GM19452 (cell line): Measurements from ENCODE around the gene PPM1J.

Source experiments
- ATAC-seq: cut with Tn5 transposase; IDR thresholded peaks from one replicate; pipeline ENCODE4 v1.9.1; 2021; ENCODE audit not compliant: unreplicated experiment

The PPM1J gene

DNA sequence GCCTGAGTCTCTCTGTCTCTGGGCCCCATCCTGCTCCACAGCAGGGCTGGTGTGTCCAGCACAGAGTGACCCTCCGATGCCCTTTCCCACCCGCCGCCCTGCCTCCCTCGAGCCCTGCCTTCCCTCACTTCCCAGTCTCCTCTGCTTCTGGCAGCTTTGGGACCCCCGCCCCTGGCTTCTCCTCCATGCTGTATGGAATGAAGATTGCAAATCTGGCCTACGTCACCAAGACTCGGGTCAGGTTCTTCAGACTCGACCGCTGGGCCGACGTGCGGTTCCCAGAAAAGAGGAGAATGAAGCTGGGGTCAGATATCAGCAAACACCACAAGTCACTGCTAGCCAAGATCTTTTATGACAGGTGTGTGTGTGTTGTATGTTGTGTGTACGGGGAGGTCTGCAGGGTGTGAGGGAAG is 26.3 kb downstream of the PPM1J start:
- no peak for ATAC-seq

DNA sequence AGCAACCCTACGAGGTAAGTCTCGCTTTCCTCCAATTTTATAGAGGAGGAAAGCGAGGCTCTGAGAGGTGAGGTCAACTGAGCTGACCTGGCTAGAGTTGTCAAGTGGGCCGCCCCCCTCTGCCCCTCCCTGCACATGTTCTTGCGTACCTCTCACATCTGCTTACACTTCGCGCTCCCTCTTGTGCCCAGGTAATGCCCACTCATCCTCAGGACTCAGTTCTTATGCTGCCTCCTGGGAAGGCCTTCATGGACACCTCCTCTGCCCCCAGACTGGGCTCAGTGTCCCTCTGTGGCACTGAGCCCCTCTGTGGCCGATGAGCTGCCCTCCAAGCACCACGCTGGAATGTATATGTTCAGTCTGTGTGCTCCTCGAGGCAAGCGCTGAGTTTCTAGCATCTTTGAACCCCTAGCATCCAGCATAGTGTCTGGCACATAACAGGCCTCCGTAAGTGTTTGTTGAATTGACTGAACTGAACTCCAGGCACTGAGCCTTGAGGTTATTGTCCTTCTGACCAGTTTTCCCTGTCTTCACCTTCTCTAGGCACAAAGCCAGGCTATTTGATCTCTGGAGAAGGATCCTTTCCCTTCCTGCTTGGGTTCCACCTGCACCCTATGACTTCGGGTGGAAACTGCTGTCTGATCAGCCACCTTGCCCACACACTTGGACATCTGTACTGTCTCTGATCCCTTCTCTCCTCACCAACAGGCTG is 27.2 kb downstream of the PPM1J start:
- ATAC-seq = no peak

DNA sequence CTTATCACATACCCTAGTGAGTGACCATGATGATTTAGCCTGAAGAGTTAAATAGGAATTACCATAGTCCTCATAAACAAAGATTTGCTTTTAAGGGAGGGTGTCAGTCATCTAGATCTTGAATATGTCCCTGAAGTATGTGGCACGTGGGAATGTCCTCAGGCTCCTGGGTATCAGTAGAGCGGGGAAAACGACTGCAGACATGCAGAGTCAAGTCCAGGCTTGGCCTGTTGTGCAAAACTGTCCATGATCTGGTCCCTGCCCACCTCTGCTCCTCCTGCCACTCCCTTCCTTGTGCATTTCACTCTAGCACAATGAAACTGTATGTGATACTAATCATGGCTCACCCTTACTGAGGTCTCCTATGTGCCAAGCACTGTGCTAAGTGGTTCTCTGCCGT is 27.8 kb downstream of the PPM1J start:
- ATAC-seq = no peak

DNA sequence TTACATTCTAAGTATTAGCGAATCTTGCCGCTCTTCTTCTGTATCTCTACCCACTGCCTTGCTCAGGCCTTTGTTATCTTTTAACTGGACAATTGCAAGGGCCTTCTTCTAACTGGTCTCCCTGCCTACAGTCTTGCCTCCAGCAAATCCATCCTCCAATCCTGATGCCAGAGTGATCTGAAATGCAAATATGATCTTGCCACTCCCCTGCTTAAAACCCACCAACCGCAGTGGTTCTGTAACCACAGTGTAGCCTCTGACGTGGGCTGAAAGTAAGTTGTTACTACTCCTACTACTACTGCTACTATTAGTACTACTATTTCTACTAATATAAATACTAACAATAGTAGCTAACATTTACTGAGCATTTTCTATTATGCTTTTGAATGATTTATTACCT is 28.3 kb downstream of the PPM1J start:
- ATAC-seq = no peak

DNA sequence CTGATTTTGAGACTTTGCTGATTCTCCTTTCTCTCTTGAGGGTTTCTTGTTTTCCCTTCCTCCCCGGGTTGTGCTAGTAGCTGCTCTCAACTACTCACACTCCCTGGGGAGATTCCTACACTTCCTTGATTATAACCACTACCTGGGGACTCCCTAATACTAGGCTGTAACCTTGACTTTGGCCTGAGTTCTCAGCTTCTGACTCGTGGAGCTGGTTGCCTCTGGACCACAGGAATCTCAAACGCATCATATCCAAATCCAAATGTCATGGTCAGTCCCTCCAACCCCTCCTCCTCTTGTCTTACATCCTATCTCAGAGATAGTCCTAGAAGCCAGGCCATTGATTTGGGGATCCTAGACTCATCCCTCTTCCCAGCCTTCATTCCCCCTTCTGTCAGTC is 28.7 kb downstream of the PPM1J start:
- no peak for ATAC-seq

DNA sequence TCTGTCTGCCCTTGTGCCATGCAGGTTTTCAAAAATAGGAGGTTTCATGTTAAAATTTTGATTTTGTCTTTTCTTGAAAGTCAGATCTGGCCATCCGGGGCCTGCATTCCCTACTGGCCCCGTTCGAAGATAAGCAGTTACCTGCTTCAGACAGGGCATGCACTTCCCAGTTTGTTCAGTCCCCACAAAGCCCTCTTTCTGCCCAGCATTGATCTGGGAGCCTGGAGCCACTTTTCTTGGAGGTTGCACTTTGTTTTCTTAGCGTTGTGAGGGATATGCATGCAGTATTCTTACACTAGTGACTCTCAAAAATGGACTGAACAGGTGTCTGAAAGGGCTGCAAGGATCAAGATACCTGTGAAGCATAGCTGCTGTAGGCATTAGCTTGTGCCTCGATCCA is 29.2 kb downstream of the PPM1J start:
- no peak for ATAC-seq

DNA sequence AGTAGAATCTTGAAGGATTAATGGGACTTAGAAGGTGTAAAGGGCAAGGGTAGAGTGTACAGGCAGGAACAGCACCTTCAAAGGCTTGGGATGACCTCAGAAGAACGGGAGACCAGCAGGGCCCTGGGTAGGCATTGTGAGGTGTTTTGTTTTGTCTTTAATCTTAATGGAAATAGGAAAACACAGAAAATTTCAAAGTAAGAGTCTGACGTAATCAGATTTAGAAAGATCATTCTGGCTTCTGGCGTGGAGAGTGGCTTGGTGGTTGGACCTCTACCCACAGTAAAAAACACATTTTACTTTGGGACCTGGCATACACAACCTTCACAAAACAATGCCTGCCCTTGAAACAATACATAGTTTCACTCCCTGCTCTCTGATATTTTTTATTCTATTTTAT is 36.5 kb downstream of the PPM1J start:
- ATAC-seq = no peak

DNA sequence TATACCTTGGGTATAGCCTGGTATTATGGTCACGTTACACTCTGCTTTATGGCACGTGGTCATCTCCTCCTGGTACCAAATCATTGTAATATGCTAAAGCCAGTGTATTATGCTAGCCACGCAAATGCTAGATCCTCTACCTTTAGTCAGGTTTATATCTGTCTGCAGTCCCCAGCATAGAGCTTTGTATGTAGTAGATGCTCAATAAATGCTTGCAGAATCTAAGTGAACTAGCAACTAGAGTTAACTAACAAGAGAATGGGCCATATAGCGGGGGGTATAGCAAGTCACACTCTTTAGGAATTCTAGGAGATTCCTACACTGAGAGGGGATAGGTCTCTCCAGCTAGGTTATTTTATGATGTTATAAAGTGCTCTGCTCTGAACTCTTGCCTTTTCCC is 37.6 kb downstream of the PPM1J start:
- no peak for ATAC-seq

DNA sequence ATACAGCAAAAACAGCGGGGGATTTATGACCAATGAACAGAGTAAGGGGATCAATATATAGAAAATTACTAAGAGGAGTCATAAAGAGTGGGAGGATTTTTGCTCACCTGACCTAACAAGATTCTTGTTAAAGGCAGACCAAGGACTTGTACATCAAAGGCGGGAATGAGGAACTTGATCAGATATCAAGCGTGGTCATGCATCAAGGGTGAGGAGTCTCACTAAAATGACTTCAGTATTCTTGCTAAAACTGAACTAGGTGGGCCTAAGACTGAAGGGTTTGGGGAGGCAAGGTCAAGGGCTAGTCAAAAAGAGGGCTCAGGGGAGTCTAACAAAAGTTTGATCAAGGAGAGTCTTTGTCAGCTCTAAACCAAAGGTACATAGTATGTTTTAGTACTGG is 38.6 kb downstream of the PPM1J start:
- ATAC-seq = no peak

DNA sequence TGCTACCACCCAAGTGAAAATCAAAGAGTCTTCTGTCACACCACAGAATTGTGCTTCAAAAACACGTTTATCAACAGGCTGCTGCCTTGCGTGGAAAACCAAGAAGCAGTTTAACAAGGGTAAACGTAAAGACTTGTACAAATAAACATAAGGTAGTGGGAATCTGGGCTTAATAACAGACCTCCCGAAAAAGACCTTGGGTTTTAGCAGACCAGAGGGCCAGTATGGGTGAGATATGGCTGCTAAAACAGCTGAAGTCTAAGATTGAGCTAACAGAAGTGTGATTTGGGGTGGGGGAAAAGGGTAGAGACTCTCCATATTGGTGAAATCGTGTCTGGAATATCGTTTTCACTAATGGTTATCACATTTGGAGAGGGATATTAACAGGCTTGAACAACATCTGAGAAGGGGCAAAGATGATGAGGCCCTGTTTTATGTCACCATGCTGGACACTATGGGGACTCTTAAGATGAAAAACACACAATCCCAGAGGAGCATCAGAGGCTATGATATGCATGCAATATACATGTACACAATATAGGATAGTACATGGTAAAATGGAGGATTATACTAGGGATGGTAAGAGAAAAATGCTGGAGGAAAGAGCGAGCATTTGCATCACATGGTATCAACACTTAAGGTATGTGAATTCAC is 39.3 kb downstream of the PPM1J start:
- no peak for ATAC-seq

DNA sequence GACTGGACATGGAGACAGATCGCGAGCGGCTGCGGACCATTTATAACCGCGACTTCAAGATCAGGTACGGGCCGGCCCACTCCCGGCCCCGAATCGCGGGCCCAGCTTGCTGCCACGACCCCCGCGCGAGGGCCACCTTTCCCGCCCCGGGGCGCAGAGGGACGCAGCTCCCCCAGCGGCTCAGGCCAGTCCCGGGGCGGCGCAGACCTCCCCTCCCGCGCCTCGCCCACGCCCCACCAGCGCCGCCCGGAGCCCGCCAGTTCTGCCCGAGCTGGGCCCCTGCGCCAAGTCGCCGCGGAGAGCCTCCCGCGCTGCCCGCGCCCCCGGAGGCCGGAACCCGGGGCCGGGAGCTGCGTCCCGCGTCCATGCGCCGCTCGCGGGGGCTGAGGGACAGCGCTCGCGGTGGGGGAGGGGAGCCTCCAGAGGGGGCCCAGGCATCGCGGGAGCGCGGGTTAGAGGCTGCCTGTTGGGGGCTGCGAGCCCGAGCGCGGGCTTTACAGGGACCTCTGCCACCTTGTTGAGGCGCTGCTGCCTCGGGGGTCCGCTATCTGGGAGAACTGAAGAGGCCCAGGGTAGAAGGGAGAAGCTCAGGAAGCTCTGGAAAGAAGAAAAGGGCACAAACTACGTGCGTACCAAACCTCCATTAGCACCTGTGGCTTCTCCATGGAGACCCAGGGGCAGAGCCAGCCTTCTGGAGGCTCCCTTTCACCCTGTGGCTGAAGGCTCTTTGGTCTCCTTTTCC is 40.0 kb downstream of the PPM1J start:
- ATAC-seq = peak; percentile 36

DNA sequence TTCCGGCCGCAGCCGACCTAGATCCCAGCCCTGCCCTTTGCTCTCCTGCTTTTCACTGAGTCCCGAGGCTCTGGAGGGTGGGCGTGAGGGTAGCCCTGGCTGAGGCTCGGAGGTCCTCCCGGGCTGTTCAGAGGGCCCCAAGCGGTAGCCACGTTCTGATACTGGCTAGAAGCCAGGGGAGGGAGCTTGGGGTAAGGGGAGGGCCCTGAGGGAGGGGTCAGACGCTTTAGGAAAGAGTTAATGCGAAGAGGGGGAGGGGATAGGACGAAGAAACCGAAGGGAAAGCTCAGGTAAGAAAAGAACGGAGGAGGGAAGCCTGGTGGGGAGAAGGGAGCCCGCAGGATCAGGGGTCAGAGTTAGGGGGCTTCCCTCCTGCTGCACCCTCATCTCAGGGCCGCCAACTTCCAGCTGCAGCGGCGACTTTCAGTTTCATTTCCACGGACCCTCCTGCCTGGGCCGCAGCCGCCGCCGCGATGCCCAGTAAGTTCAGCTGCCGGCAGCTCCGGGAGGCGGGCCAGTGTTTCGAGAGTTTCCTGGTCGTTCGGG is 40.6 kb downstream of the PPM1J start, which contains the start of gene MOV10:
Gene MOV10, plus strand, starts transcription at position 220 of the 546 bp plus-strand sequence. Its CDS starts 254 bp downstream, at position 474.
- ATAC-seq = peak; percentile 57

DNA sequence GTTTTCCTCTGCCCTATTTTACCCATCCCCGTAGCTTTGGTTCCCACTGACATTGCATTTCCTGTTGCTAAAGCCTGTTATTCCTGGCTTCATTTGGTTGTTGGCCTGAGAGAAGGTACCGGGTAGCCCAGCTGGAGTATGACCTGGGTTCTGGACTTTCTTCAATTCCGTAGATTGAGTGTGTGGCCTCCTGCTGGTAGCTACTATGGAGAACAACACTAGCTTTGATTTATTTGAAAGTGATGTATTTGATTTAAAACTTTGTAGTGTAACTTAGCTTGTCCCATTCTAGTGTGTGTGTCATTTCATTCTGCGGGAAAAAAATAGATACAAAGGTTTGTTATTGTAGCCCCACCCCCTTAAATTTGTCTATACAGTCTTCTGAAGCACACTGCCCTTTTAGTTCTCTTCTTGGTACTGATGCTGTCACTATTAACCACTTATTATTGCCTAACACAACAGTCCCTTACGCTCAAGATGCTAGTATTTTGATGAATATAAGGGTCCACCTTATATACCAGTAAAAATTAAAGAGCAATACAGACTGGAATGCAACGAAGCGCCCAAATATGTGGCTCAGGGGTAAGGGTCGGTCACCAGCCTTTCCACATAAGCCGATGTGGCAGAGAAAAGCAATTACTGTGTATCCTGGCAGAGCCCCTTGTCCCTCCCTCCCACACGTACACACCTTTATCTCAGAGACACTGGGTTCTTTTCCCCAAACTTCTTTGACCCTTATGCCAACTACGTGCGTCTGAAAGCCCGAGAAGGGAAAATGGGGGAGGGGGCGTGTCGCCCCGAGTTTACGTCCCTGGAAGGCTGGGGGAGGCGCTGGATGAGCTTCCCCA is 41.3 kb downstream of the PPM1J start:
- ATAC-seq = no peak

DNA sequence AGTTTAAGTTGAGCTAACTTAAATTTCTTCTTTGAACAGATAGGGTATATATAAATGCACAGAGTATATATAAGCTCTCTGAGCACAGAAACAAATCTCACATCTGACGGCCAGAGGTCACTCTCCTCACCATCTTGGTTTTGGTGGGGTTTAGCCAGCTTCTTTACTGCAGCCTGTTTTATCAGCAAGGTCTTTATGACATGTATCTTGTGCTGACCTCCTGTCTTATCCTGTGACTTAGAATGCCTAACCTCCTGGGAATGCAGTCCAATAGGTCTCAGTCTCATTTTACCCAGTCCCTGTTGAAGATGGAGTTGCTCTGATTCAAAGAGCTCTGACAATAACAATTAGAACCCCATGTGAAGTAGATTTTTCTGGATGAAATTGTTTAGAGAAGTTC is 42.3 kb downstream of the PPM1J start:
- no peak for ATAC-seq

DNA sequence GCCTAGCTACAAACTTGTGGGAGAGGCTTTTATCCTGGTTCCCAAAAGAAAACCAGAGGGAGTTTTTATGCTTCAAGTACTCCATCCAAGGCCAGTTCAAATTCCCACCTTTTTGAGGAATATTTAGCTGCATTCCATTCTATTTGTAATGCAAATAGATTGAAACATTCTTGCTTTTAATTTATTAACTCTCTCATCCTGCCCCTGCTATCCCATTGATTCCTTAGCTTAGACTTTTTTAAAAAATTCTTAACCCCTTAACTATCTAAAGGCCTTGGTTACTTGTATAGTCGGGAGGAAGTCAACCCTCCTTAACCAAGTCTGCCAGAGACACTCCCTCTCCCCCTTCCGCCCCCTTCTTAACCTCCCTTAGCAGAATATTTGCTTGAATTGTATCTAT is 43.1 kb downstream of the PPM1J start:
- no peak for ATAC-seq

DNA sequence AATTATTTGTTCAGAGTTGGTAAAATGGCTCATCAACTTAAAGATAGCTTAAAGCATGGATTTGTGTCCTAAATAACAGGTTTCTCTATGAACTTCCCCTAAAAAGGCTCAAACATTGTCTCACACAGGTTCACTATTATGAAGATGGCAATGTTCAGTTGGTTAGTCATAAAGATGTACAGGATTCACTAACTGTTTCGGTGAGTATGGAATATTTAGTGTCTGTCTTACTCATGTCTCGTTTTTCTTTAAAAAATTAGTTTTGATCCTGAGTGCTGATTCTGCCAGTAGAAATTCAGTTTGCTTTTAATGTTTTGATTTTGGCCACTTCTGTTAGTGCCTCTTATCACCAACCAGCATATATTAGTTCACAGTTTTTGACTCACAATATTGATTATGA is 48.2 kb downstream of the PPM1J start:
- ATAC-seq = no peak

DNA sequence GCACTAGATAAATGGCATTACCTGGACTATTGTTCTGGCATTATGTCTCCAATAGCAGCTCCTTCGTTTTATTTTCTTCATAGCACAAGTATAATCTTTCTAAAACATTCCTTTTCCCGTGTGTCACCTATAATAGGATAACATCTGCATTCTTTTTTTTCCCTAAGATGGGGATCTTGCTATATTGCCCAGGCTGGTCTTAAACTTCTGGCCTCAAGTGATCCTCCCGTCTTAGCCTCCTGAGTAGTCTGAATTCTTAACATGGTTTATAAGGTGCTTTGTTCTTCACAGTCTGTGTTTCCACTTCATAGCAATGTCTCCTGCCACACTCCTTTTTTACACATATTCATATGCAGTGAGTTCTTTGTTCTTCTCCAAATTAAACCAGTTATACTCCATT is 49.3 kb downstream of the PPM1J start:
- ATAC-seq = no peak
